ENCODE results near the gene PACRG. TPM values are rescaled to one million over a fixed set of nuclear protein-coding genes. Genes with fewer than 3 reads are reported as not detected.

PACRG gene
- total and polyA plus RNA-seq, 8 donors, result 1.5 to 6.8 (median 4.6) TPM

- no peak for ATAC-seq
Observed at GRCh38 chr6:162721404-162721687, 6.4 kb upstream of the PACRG start.

DNA sequence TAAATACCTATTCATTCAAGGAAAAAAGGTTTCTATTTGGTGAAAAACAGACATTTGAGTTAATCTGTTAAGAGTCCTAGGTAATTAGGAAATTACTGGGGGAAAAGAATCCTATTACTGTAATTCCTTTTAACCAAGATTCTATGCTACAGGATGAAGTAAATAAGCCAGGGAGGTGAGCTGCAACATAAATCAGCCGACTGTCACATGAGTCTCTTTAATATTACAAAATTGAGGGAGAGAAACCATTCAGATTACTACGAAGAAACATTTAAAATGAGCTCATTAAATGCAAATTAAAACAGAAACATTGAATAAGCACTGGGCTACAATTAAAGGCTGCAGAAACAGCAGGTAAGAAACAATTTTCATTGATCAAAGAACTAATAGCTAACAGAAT, 5.5 kb upstream of the PACRG start:
- Histone ChIP-seq H3K4me1 (no peaks in the 10 kb centered on the region), H3K9me3 (no peaks in the 10 kb centered on the region)
- intact Hi-C loops (cut with DNase I), result no loop called here

More at GRCh38 chr6:162721404-162721687, 6.4 kb upstream of the PACRG start:
- Histone ChIP-seq H3K4me3 (no peak overlapping the region), H3K27ac (no peak overlapping the region), H3K27me3 (no peaks in the 10 kb centered on the region), H3K4me1 (no peaks in the 10 kb centered on the region), H3K36me3 (no peaks in the 10 kb centered on the region), H3K9me3 (no peaks in the 10 kb centered on the region)
- TF ChIP-seq, protein P1, sequence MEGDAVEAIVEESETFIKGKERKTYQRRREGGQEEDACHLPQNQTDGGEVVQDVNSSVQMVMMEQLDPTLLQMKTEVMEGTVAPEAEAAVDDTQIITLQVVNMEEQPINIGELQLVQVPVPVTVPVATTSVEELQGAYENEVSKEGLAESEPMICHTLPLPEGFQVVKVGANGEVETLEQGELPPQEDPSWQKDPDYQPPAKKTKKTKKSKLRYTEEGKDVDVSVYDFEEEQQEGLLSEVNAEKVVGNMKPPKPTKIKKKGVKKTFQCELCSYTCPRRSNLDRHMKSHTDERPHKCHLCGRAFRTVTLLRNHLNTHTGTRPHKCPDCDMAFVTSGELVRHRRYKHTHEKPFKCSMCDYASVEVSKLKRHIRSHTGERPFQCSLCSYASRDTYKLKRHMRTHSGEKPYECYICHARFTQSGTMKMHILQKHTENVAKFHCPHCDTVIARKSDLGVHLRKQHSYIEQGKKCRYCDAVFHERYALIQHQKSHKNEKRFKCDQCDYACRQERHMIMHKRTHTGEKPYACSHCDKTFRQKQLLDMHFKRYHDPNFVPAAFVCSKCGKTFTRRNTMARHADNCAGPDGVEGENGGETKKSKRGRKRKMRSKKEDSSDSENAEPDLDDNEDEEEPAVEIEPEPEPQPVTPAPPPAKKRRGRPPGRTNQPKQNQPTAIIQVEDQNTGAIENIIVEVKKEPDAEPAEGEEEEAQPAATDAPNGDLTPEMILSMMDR (IDR thresholded peaks at IDR 0.05), result no peak
- DNase-seq, result no peak
- intact Hi-C loops (cut with DNase I), result no loop called here

DNA sequence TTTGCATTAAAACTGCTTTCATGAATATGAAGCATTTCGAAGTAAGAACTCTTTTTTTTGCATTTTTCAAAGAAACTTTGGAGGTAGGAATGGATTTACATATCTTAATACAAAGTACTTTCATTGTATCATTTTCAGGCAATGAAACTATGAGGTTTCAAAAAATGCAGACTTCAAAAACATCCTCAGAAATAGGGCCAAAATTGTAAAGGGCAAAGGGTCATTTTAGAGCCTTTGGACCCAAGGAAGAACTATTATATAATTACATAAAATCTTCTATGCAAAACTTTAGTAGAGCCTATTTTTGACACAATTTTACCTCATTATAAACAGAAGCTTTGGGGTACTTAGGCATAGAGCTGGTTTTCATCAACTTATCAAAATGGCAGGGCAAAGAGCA, 5.1 kb upstream of the PACRG start:
- TF ChIP-seq, protein P1 (IDR thresholded peaks at IDR 0.05), result no peak
- Histone ChIP-seq H3K27me3 (no peaks in the 10 kb centered on the region), H3K36me3 (no peaks in the 10 kb centered on the region), H3K4me1 (no peaks in the 10 kb centered on the region), H3K27ac (no peak overlapping the region), H3K9me3 (no peaks in the 10 kb centered on the region), H3K4me3 (no peak overlapping the region)
- ATAC-seq (no peak), DNase-seq (no peak)
- intact Hi-C loops (cut with DNase I), result no loop called here

More for the DNA sequence above, 5.5 kb upstream of the PACRG start:
- H3K27me3 ChIP-seq, result no peaks in the 10 kb centered on the region
- DNase-seq (no peak), ATAC-seq (no peak)
- H3K27ac ChIP-seq, result no peak overlapping the region
- no peaks in the 10 kb centered on the region for H3K36me3 ChIP-seq
- TF ChIP-seq, protein P1 (IDR thresholded peaks at IDR 0.05), result no peak
- no peak overlapping the region for H3K4me3 ChIP-seq

- no peaks in the 10 kb centered on the region for H3K4me1 ChIP-seq
- no peaks in the 10 kb centered on the region for H3K9me3 ChIP-seq
- intact Hi-C loops (cut with DNase I), result no loop called here
- H3K27me3 ChIP-seq, result no peaks in the 10 kb centered on the region
- ATAC-seq (peak; percentile 15), DNase-seq (peak in 2 of 4 donors; percentile 19)
- H3K36me3 ChIP-seq, result no peaks in the 10 kb centered on the region
- H3K27ac ChIP-seq, result peak overlapping the region in 1 of 2 donors; percentile 86
- peak overlapping the region; percentile 71 to 83 for H3K4me3 ChIP-seq
- TF ChIP-seq, protein P1 (IDR thresholded peaks at IDR 0.05), result no peak
Observed at GRCh38 chr6:162726947-162727321, 840 bp upstream of the PACRG start.

- H3K4me3 ChIP-seq, result peak overlapping the region; percentile 20 to 71
- H3K9me3 ChIP-seq, result no peaks in the 10 kb centered on the region
- peak overlapping the region in 1 of 2 donors; percentile 86 for H3K27ac ChIP-seq
- TF ChIP-seq, protein P1 (IDR thresholded peaks at IDR 0.05), result no peak
- no peaks in the 10 kb centered on the region for H3K4me1 ChIP-seq
- ATAC-seq (no peak), DNase-seq (peak in 2 of 4 donors; percentile 30 to 45)
- intact Hi-C loops (cut with DNase I), result no loop called here
- no peaks in the 10 kb centered on the region for H3K36me3 ChIP-seq
- no peaks in the 10 kb centered on the region for H3K27me3 ChIP-seq
Observed at GRCh38 chr6:162728197-162728596, 423 bp downstream of the PACRG start.

Measured in left lung (tissue), 10 donors.